WTC11 (cell line): ENCODE data around the gene COMMD10. TPM values are rescaled to one million over a fixed set of nuclear protein-coding genes. Genes with fewer than 3 reads are reported as not detected.

Experiments used
- ATAC-seq: fragments of 200-7000 bp; cut with Tn5 transposase; 2 replicates; pipeline ENCODE4 v1.10.0; 2021; ENCODE audit warnings: mild to moderate bottlenecking, moderate library complexity
- CTCF ChIA-PET: fragments of 300-600 bp; sonication (Branson Sonifier 250); formaldehyde crosslinking; loops from one replicate; lab custom pipeline; 2021; ENCODE audit warnings: antibody characterized with exemption; lab: Charles Lee
- POLR2A ChIA-PET: fragments of 350-600 bp; sonication (Branson Sonifier 250); formaldehyde crosslinking; loops from one replicate; lab custom pipeline; 2021; ENCODE audit warnings: antibody characterized with exemption; lab: Charles Lee
- DNase-seq: peaks from one replicate; pipeline ENCODE4 v3.0.0; 2021; ENCODE audit warnings: low spot score
- H3K27ac Mint-ChIP-seq: 2 replicates; pipeline ENCODE4 v1.8.0; 2021; ENCODE audit warnings: mixed read lengths
- H3K27me3 Mint-ChIP-seq: 2 replicates; pipeline ENCODE4 v1.8.0; 2021; ENCODE audit warnings: low read depth, mild to moderate bottlenecking, moderate library complexity, mixed read lengths
- H3K36me3 Mint-ChIP-seq: 2 replicates; pipeline ENCODE4 v1.8.0; 2021; ENCODE audit warnings: mixed read lengths
- H3K4me1 Mint-ChIP-seq: 2 replicates; pipeline ENCODE4 v1.8.0; 2022; ENCODE audit warnings: mixed read lengths
- H3K4me3 Mint-ChIP-seq: 2 replicates; pipeline ENCODE4 v1.8.0; 2021; ENCODE audit warnings: mild to moderate bottlenecking, moderate library complexity, mixed read lengths
- H3K9me3 Mint-ChIP-seq: 2 replicates; pipeline ENCODE4 v1.8.0; 2021; ENCODE audit warnings: mixed read lengths
- ATF1 ChIP-seq: sonication (generic); formaldehyde crosslinking; IDR thresholded peaks from 2 replicates; pipeline ENCODE4 v1.8.1; 2023; ENCODE audit warnings: mild to moderate bottlenecking, moderate library complexity, missing genetic modification reagents
- ETV6 ChIP-seq: sonication (generic); formaldehyde crosslinking; IDR thresholded peaks from 2 replicates; pipeline ENCODE4 v1.8.1; 2022; ENCODE audit warnings: mild to moderate bottlenecking, missing genetic modification reagents
- FOXK1 ChIP-seq: sonication (generic); formaldehyde crosslinking; IDR thresholded peaks from 2 replicates; pipeline ENCODE4 v1.8.0; 2022; ENCODE audit warnings: mild to moderate bottlenecking, moderate library complexity, missing genetic modification reagents
- GRHL2 ChIP-seq: fragments of 250-450 bp; sonication (Bioruptor Pico); IDR thresholded peaks from 2 replicates; pipeline ENCODE4 v1.8.0; 2022; ENCODE audit warnings: mild to moderate bottlenecking, moderate library complexity; ENCODE audit not compliant: insufficient replicate concordance, severe bottlenecking
- GTF2I ChIP-seq: fragments of 250-450 bp; sonication (Bioruptor Pico); conservative IDR thresholded peaks from 2 replicates; pipeline ENCODE4 v1.4.0; 2021; ENCODE audit warnings: mild to moderate bottlenecking
- MXD4 ChIP-seq: fragments of 250-450 bp; sonication (Bioruptor Pico); IDR thresholded peaks from 2 replicates; pipeline ENCODE4 v1.8.0; 2021; ENCODE audit warnings: mild to moderate bottlenecking, moderate library complexity, borderline replicate concordance
- NFYB ChIP-seq: sonication (generic); formaldehyde crosslinking; conservative IDR thresholded peaks from 2 replicates; pipeline ENCODE4 v1.8.0; 2022; ENCODE audit warnings: low read depth, missing genetic modification reagents
- SMAD3 ChIP-seq: sonication (generic); formaldehyde crosslinking; IDR thresholded peaks from 2 replicates; pipeline ENCODE4 v1.8.0; 2022; ENCODE audit warnings: missing genetic modification reagents, mild to moderate bottlenecking, borderline replicate concordance
- TCF7 ChIP-seq: sonication (generic); formaldehyde crosslinking; IDR thresholded peaks from 2 replicates; pipeline ENCODE4 v1.8.0; 2022; ENCODE audit warnings: mild to moderate bottlenecking, low read depth, missing genetic modification reagents, moderate library complexity
- TEAD4 ChIP-seq: sonication (generic); formaldehyde crosslinking; IDR thresholded peaks from 2 replicates; pipeline ENCODE4 v1.8.0; 2022; ENCODE audit warnings: mild to moderate bottlenecking, missing genetic modification reagents
- TP53 ChIP-seq: sonication (generic); formaldehyde crosslinking; IDR thresholded peaks from 2 replicates; pipeline ENCODE4 v1.8.1; 2023; ENCODE audit warnings: mild to moderate bottlenecking, missing genetic modification reagents
- ZBTB21 ChIP-seq: sonication (generic); formaldehyde crosslinking; IDR thresholded peaks from 2 replicates; pipeline ENCODE4 v1.8.1; 2023; ENCODE audit warnings: mild to moderate bottlenecking, missing genetic modification reagents, borderline replicate concordance
- ZNF232 ChIP-seq: sonication (generic); formaldehyde crosslinking; IDR thresholded peaks from 2 replicates; pipeline ENCODE4 v1.8.0; 2022; ENCODE audit warnings: mild to moderate bottlenecking, missing genetic modification reagents
- ZNF416 ChIP-seq: fragments of 250-450 bp; sonication (Bioruptor Pico); IDR thresholded peaks from 2 replicates; pipeline ENCODE4 v1.9.0; 2021; ENCODE audit warnings: mild to moderate bottlenecking, inconsistent platforms
- ZNF423 ChIP-seq: fragments of 250-450 bp; sonication (Bioruptor Pico); IDR thresholded peaks from 2 replicates; pipeline ENCODE4 v2.1.2; 2022; ENCODE audit warnings: mild to moderate bottlenecking, moderate library complexity
- ZNF671 ChIP-seq: fragments of 250-450 bp; sonication (Bioruptor Pico); IDR thresholded peaks from 2 replicates; pipeline ENCODE4 v1.8.0; 2021; ENCODE audit warnings: mild to moderate bottlenecking
- total RNA-seq: library from RNA; stranded (reverse); gene quantifications from 3 replicates; pipeline ENCODE4 v1.2.3, GENCODE V29; 2021
- TF ChIP-seq, protein P1 (sequence below): fragments of 250-450 bp; sonication (Bioruptor Pico); IDR thresholded peaks from 2 replicates; pipeline ENCODE4 v1.9.0; 2021; ENCODE audit warnings: mild to moderate bottlenecking, borderline replicate concordance
- TF ChIP-seq, protein P2 (sequence below): sonication (generic); formaldehyde crosslinking; IDR thresholded peaks from 2 replicates; pipeline ENCODE4 v1.8.0; 2023; ENCODE audit warnings: missing genetic modification reagents
- TF ChIP-seq, protein P3 (sequence below): sonication (generic); formaldehyde crosslinking; IDR thresholded peaks from 2 replicates; pipeline ENCODE4 v1.8.1; 2022; ENCODE audit warnings: mild to moderate bottlenecking, moderate library complexity, missing genetic modification reagents
- TF ChIP-seq, protein P4 (sequence below): sonication (generic); formaldehyde crosslinking; IDR thresholded peaks from 2 replicates; pipeline ENCODE4 v1.8.0; 2022; ENCODE audit warnings: mild to moderate bottlenecking, missing genetic modification reagents
- TF ChIP-seq, protein P5 (sequence below): sonication (generic); formaldehyde crosslinking; IDR thresholded peaks from 2 replicates; pipeline ENCODE4 v1.8.1; 2022; ENCODE audit warnings: low read depth, mild to moderate bottlenecking, moderate library complexity, missing genetic modification reagents, borderline replicate concordance
- TF ChIP-seq, protein P6 (sequence below): sonication (generic); formaldehyde crosslinking; IDR thresholded peaks from 2 replicates; pipeline ENCODE4 v1.8.1; 2023; ENCODE audit warnings: mild to moderate bottlenecking, missing genetic modification reagents, moderate library complexity
- TF ChIP-seq, protein P7 (sequence below): sonication (generic); formaldehyde crosslinking; IDR thresholded peaks from 2 replicates; pipeline ENCODE4 v1.8.1; 2022; ENCODE audit warnings: missing genetic modification reagents, borderline replicate concordance

The COMMD10 gene
- total RNA-seq, 1 experiment from 2014 or later = 34.5 TPM

DNA sequence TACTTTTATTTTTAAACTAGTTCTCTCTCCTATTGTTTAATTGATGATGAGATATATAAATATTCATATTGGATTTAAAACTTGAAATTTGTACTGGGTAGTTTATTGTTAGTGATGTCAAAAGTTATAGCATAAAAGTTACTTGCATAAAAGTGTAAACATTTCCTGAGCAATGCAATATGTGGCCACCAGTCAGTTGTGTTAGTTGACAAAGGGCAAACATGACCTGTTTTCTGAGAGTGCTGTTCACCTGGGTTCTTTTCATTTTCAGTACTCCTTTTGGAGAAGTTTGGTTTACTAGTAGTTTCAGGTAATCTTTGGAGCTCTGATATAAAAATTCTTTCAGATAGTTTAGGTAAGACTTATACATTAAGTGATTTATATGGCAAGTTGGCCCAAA lies 69.4 kb downstream of the COMMD10 start:
- no peaks in the 10 kb centered on the region for H3K9me3 Mint-ChIP-seq
- ATAC-seq (no peak), DNase-seq (no peak)
- H3K4me1 Mint-ChIP-seq = peaks cover 16% of the 10 kb centered on the region
- H3K27ac Mint-ChIP-seq = no peak overlapping the region
- H3K4me3 Mint-ChIP-seq = no peak overlapping the region
- no peaks in the 10 kb centered on the region for H3K27me3 Mint-ChIP-seq
- H3K36me3 Mint-ChIP-seq = no peaks in the 10 kb centered on the region
- TF ChIP-seq FOXK1 (CRISPR knock-in tag) (no peak), TCF7 (CRISPR knock-in tag) (no peak), SMAD3 (CRISPR knock-in tag) (no peak), ETV6 (CRISPR knock-in tag) (no peak), GRHL2 (CRISPR knock-in tag) (no peak), ATF1 (CRISPR knock-in tag) (no peak), TP53 (no peak)
- POLR2A ChIA-PET = no interaction called here
- CTCF ChIA-PET = interaction anchor here (2.6 kb wide), 1 partner anchor 11 kb away, joined by 8 read pairs; no protein-coding TSS in a partner anchor

DNA sequence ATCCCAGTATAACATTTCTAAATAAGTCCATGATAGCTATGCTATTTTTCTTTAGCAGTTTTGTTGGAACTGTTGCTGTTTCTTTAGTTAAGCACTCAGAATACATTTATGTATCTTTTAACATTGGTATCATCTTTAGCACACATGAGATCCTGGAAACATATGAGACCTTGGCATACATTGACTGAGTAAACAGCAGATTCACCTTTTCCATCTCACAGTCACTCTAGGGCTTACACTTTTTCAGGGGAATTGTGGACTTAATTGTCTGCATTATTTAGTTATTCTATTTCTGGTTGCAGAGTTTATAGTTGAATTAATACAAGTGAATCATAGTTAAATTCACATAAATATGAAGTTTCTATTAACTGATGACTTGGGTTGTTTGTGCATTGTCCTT lies 70.1 kb downstream of the COMMD10 start:
- ATAC-seq = no peak
- peaks cover 22% of the 10 kb centered on the region for H3K4me1 Mint-ChIP-seq
- no peak overlapping the region for H3K4me3 Mint-ChIP-seq
- TF ChIP-seq, protein P1, sequence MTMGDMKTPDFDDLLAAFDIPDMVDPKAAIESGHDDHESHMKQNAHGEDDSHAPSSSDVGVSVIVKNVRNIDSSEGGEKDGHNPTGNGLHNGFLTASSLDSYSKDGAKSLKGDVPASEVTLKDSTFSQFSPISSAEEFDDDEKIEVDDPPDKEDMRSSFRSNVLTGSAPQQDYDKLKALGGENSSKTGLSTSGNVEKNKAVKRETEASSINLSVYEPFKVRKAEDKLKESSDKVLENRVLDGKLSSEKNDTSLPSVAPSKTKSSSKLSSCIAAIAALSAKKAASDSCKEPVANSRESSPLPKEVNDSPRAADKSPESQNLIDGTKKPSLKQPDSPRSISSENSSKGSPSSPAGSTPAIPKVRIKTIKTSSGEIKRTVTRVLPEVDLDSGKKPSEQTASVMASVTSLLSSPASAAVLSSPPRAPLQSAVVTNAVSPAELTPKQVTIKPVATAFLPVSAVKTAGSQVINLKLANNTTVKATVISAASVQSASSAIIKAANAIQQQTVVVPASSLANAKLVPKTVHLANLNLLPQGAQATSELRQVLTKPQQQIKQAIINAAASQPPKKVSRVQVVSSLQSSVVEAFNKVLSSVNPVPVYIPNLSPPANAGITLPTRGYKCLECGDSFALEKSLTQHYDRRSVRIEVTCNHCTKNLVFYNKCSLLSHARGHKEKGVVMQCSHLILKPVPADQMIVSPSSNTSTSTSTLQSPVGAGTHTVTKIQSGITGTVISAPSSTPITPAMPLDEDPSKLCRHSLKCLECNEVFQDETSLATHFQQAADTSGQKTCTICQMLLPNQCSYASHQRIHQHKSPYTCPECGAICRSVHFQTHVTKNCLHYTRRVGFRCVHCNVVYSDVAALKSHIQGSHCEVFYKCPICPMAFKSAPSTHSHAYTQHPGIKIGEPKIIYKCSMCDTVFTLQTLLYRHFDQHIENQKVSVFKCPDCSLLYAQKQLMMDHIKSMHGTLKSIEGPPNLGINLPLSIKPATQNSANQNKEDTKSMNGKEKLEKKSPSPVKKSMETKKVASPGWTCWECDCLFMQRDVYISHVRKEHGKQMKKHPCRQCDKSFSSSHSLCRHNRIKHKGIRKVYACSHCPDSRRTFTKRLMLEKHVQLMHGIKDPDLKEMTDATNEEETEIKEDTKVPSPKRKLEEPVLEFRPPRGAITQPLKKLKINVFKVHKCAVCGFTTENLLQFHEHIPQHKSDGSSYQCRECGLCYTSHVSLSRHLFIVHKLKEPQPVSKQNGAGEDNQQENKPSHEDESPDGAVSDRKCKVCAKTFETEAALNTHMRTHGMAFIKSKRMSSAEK (CRISPR knock-in tag) = no peak
- TF ChIP-seq, protein P2, sequence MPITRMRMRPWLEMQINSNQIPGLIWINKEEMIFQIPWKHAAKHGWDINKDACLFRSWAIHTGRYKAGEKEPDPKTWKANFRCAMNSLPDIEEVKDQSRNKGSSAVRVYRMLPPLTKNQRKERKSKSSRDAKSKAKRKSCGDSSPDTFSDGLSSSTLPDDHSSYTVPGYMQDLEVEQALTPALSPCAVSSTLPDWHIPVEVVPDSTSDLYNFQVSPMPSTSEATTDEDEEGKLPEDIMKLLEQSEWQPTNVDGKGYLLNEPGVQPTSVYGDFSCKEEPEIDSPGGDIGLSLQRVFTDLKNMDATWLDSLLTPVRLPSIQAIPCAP (CRISPR knock-in tag) = no peak
- TF ChIP-seq, protein P3, sequence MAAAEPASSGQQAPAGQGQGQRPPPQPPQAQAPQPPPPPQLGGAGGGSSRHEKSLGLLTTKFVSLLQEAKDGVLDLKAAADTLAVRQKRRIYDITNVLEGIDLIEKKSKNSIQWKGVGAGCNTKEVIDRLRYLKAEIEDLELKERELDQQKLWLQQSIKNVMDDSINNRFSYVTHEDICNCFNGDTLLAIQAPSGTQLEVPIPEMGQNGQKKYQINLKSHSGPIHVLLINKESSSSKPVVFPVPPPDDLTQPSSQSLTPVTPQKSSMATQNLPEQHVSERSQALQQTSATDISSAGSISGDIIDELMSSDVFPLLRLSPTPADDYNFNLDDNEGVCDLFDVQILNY (CRISPR knock-in tag) = no peak
- TF ChIP-seq, protein P4, sequence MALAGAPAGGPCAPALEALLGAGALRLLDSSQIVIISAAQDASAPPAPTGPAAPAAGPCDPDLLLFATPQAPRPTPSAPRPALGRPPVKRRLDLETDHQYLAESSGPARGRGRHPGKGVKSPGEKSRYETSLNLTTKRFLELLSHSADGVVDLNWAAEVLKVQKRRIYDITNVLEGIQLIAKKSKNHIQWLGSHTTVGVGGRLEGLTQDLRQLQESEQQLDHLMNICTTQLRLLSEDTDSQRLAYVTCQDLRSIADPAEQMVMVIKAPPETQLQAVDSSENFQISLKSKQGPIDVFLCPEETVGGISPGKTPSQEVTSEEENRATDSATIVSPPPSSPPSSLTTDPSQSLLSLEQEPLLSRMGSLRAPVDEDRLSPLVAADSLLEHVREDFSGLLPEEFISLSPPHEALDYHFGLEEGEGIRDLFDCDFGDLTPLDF (CRISPR knock-in tag) = no peak
- TF ChIP-seq, protein P5, sequence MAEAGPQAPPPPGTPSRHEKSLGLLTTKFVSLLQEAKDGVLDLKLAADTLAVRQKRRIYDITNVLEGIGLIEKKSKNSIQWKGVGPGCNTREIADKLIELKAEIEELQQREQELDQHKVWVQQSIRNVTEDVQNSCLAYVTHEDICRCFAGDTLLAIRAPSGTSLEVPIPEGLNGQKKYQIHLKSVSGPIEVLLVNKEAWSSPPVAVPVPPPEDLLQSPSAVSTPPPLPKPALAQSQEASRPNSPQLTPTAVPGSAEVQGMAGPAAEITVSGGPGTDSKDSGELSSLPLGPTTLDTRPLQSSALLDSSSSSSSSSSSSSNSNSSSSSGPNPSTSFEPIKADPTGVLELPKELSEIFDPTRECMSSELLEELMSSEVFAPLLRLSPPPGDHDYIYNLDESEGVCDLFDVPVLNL = no peak
- TF ChIP-seq GRHL2 (CRISPR knock-in tag) (no peak), TCF7 (CRISPR knock-in tag) (no peak), NFYB (no peak), ZBTB21 (CRISPR knock-in tag) (no peak), MXD4 (CRISPR knock-in tag) (no peak), GTF2I (CRISPR knock-in tag) (no peak), TP53 (no peak), ZNF416 (CRISPR knock-in tag) (no peak), ZNF671 (CRISPR knock-in tag) (no peak), ZNF232 (CRISPR knock-in tag) (no peak), TEAD4 (CRISPR knock-in tag) (no peak), ZNF423 (CRISPR knock-in tag) (no peak)
- TF ChIP-seq, protein P6, sequence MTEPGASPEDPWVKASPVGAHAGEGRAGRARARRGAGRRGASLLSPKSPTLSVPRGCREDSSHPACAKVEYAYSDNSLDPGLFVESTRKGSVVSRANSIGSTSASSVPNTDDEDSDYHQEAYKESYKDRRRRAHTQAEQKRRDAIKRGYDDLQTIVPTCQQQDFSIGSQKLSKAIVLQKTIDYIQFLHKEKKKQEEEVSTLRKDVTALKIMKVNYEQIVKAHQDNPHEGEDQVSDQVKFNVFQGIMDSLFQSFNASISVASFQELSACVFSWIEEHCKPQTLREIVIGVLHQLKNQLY (CRISPR knock-in tag) = no peak
- TF ChIP-seq, protein P7, sequence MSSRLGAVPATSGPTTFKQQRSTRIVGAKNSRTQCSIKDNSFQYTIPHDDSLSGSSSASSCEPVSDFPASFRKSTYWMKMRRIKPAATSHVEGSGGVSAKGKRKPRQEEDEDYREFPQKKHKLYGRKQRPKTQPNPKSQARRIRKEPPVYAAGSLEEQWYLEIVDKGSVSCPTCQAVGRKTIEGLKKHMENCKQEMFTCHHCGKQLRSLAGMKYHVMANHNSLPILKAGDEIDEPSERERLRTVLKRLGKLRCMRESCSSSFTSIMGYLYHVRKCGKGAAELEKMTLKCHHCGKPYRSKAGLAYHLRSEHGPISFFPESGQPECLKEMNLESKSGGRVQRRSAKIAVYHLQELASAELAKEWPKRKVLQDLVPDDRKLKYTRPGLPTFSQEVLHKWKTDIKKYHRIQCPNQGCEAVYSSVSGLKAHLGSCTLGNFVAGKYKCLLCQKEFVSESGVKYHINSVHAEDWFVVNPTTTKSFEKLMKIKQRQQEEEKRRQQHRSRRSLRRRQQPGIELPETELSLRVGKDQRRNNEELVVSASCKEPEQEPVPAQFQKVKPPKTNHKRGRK = no peak
- CTCF ChIA-PET = no interaction called here
- DNase-seq = no peak
- H3K36me3 Mint-ChIP-seq = no peaks in the 10 kb centered on the region
- no peak overlapping the region for H3K27ac Mint-ChIP-seq
- H3K9me3 Mint-ChIP-seq = no peaks in the 10 kb centered on the region
- POLR2A ChIA-PET = no interaction called here
- H3K27me3 Mint-ChIP-seq = no peaks in the 10 kb centered on the region
